HG03442 (cell line): ENCODE measurements around the gene ST14.

ENCODE experiments used
- ATAC-seq: cut with Tn5 transposase; IDR thresholded peaks from one replicate; pipeline ENCODE4 v1.9.1; 2021; ENCODE audit warnings: mild to moderate bottlenecking, moderate library complexity; ENCODE audit not compliant: unreplicated experiment

The ST14 gene

DNA sequence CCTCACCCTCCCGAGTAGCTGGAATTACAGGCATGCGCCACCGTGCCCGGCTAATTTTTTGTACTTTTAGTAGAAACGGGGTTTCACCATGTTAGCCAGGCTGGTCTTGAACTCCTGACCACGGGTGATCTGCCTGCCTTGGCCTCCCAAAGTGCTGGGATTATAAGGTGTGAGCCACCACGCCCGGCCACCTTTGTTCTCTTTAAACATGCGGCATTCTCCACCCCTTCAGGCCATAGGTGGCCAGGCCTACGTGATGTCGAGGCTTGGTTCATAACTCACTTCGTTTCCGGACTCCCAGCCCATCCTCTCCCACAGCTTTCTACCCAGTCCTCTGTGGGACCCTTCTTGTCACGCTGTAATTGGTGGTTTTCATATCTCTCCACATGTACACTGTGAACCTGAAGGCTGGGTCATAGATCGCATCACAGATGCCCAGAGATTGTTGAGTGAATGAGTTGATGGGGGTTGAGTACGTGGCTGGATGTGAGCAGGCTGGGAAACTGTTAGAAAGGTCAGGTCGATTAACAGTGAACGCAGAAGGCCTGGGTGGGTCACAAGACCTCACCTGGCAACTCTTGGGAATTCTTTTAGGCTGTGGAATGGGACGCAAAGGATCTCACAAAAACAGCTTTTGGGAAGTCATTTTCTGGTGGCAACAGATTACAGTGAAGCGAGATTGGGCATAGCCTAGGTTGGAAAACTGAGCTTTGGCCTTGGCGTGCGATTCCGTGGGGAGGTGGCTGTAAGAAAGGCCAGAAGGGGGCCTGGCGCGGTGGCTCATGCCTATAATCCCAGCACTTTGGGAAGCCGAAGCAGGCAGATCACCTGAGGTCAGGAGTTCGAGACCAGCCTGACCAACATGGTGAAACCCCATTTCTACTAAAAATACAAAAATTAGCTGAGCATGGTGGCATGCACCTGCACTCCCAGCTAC, 44.5 kb downstream of the ST14 start:
- no peak for ATAC-seq

DNA sequence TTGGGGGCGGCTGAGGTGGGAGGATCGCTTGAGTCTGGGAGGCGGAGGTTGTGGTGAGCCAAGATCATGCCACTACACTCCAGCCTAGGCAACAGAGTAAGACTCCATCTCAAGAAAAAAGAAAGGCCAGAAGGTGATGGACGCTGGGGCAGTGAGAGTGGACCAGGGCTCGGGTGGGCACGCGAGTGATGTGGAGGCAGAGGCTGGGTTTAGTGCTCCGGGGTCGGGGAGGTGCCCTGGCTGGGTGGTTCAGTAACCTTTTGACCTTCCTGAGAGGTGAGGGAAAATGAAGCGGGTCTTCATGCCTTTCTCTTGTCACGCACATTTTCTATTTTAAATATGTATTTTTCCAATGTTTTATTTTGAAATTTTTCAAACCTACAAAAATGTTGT, 45.1 kb downstream of the ST14 start:
- no peak for ATAC-seq

DNA sequence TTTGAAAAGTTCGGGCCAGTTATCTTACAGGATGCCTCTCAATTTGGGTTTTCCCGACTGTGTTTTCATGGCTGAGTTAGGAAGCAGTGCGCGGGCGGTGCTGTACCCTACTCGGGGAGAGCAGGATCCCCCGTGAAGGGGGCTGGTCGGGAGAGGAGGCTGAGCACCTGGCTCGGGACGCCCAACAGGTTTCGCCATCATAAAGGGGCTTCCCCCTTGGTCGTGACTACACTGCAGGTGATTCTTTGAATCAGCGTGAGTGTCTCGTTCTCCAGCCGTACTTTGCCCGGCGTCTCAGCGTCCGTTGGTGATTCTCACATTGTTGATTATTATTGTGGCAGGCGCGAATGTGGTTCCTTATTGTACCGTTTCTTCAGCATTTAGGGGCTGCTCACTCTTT, 46.6 kb downstream of the ST14 start:
- ATAC-seq = no peak

DNA sequence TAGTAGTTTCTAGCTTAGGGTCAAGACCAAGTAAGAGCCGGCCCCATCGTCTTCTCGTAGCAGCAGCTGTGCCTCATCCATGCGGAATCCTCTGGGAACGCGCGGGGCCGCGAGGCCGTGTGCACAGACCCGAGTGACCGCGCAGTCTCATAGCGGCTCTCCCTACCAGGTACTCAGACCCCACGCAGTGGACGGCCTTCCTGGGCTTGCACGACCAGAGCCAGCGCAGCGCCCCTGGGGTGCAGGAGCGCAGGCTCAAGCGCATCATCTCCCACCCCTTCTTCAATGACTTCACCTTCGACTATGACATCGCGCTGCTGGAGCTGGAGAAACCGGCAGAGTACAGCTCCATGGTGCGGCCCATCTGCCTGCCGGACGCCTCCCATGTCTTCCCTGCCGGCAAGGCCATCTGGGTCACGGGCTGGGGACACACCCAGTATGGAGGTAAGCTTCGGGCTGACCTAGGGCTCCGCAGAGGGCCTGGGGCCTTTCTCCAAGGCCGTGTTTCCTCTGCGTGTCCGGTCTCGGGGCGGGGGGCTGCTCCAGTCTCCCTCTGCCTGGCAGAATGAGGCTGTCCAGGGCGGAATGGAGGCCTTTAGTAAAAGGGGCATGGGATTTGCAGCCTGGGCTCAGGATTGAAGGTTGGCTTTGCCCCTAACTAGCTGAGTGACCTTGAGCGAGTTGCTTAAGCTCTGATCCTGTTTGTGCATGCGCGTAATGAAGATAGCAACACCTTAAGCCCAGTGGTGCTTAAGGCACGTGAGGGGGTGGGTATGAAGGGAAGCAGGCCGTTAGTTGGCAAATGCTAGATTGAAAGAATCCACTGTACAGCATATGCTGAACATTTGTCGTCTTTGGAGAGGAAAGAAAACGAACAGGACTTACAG, 48.9 kb downstream of the ST14 start:
- ATAC-seq = no peak

DNA sequence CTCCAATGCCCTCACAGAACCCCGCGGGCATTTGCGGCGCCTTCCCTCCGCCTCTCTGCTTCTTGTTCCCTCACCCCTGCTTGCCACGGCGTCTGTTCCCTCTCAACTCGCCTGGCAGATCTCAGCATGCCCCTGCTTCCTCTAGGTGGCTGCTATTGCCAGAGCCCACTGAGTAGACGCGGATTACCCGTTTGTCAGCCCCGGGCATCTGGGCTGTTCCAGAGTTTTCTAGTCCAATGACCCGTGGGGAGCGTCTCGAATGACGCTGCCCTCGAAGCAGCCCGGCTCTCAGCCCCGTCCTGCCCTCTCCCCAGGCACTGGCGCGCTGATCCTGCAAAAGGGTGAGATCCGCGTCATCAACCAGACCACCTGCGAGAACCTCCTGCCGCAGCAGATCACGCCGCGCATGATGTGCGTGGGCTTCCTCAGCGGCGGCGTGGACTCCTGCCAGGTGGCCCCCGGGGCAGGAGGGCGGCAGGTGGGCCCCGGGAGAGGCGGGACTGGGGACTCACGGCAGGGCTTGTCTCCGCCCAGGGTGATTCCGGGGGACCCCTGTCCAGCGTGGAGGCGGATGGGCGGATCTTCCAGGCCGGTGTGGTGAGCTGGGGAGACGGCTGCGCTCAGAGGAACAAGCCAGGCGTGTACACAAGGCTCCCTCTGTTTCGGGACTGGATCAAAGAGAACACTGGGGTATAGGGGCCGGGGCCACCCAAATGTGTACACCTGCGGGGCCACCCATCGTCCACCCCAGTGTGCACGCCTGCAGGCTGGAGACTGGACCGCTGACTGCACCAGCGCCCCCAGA, 49.7 kb downstream of the ST14 start:
- ATAC-seq = no peak

DNA sequence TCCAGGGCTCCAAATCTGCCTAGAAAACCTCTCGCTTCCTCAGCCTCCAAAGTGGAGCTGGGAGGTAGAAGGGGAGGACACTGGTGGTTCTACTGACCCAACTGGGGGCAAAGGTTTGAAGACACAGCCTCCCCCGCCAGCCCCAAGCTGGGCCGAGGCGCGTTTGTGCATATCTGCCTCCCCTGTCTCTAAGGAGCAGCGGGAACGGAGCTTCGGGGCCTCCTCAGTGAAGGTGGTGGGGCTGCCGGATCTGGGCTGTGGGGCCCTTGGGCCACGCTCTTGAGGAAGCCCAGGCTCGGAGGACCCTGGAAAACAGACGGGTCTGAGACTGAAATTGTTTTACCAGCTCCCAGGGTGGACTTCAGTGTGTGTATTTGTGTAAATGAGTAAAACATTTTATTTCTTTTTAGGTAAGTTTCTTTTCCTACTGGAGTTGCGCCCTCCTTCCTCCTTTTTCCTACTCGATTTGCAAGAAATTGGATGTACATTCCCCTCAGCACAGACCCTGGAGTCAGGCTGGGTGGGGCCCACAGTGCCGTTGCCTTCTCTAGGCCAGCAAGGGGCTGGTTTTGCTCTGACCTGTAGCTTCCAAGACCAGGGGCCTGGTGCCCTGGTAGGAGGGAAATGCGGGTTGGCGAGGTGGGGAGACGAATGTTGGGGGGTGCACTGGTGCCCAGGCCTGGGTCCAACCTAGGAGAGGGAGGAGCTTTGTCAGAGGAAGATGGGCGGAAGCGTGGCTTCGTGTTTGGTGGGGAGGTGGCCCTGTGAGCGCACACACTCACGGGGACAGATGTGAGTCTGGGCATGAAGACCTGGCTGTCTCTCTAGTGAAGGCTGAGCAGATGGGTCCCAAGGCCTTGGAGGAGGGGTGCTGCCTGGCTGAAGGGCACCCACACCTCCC, 50.6 kb downstream of the ST14 start:
- no peak for ATAC-seq

DNA sequence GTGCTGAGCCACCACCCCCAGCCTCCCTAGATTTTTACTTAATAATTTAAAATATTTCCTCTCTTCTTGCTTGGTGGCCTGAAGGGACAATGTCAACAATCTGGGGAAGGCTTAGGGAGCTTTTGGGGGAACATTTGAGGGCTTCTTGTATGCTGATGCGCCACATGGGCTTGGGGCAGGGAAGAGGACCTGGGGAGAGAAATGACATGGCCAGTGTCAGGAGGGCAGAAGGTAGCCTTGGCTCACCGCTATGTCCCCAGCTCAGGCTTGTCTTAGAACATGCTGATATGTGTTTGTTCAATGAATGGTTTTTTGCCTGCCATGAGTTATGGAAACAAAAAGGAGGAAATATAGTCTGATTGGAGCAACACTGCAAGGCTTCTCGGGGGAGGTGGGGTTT, 51.6 kb downstream of the ST14 start:
- no peak for ATAC-seq

DNA sequence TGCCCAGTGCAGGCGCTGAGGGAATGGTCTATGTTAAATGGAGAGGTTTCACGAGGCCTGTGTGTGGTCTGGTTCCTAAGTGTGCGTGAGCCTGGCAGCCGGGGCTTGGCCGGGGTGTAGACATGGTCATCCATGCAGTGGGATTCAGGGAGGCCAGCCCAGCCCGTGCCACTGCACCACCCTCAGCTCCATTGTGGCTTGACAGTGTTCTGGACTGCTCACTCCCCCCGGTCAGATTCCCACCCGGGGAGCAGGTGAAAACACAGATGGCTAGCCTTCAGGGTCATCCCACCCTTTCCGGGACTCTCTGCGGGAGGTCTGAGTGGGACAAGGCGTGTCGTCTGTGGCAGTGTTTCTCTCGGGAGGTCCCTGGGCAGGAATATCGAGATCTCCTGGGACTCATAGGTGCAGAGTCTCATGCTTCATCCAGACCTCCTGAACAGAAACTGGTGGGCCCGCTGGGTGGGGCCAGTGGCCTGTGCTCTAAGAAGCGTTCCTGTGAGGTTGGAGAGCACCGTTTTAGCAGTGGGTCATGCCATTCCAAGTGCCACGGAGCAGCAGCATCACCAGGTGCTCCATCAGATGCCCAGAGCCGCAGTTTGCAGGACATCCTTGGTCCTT, 52.3 kb downstream of the ST14 start:
- no peak for ATAC-seq

DNA sequence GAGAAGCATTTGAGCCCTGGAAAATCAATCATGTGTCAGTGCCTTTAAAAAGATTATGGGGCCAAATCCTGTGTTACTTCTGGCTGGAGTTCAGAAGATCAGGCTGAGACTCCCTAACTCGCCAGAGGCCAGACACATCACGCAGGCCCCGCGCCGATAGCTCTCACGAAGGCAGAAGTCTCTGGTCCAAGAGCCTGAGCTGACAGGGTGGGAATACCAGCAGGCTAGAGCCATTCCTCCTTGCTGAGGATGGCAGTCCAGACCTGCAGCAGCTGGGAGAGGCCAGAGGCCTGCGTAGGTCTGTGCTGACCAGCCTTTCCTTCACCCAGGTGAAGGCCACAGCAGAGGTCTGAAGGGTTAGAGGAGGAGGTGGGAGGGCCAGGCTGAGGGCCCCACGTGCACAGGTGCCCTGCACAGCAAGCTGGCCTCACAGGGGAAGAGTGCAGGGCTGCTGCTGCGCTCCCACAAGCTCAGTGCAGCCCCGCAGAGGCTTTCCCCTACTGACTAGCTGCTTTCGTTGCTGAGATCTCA, 52.9 kb downstream of the ST14 start:
- no peak for ATAC-seq

DNA sequence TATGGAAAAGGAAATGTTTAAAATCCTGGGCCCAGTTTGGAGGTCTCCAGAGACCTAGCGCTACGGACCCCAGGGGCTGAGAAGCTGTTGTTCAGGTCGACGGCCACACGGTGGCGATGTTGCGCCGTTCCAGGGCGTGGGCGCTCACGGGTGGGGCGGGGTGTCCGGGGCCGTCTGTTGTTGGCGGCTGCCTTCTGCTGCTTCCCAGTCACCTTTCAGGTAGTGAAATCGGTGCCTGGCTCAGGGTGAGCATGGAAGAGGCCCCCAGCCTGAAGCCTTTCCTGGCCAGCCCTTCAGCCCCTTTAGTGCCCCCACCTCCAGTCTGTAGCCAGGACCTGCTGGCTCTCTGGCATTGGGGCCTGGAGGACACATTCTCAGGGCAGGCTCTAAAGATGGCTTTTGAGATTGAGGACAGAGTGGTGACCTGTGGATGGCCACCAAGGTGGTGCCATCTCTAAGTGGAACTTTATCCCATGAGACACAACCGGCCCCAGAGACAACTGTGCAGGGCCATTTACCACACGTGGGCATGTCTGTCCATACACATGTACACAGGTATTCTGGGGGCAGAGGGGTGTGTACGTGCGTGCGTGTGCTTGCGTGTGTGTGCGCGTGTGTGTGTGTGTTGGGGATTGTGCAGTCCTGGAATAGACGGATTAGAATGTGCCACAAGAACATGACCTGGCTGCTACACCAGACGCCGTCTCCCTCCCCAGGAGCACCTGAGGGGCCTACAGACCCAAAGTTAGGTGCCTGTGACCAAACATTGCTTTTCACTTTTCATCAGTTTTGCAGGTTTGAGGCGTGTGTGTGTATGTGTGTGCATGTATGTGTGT, 53.8 kb downstream of the ST14 start:
- no peak for ATAC-seq

DNA sequence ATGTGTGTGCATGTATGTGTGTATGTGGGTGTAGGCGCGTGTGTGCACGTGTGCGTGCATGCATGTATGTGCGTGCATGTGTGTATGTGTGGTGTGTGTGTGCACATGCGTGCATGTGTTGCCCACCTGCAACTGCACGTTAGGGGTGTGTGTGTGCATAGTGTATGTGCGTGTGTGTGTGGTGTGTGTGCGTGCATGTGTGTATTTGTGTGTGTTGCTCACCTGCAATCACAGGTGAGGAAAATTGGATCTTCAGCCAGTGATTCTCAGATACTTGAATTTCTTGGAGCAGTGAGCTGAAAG, 54.3 kb downstream of the ST14 start:
- no peak for ATAC-seq

DNA sequence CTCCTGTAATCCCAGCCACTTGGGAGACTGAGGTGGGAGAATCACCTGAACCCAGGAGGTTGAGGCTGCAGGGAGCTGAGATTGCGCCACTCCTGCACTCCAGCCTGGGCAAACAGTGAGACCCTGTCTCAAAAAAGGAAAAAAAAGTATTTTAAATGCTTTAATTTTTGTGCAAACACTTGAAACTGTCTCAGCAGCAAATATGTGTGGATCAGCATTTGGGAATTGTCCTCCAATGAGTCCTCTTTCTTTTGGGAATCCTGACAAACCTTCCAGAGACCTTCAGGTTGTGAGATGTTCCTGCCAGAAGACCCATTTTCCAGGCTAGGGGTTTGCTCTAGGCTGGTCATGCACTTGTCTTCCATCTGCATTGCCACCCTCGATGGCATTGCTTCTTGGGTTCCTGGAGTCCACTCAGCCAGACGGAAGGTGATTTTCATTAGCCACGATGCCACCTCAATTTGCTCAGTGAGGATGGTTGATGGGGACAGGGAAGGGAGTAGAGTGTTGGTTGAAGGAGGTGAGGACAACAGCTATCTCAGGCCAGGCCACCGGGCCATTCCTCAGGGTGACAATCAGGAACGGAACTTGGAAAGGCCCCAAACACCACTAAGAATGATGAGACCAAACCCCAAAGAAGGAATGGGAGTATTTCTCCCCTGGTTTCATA, 55.4 kb downstream of the ST14 start:
- no peak for ATAC-seq

DNA sequence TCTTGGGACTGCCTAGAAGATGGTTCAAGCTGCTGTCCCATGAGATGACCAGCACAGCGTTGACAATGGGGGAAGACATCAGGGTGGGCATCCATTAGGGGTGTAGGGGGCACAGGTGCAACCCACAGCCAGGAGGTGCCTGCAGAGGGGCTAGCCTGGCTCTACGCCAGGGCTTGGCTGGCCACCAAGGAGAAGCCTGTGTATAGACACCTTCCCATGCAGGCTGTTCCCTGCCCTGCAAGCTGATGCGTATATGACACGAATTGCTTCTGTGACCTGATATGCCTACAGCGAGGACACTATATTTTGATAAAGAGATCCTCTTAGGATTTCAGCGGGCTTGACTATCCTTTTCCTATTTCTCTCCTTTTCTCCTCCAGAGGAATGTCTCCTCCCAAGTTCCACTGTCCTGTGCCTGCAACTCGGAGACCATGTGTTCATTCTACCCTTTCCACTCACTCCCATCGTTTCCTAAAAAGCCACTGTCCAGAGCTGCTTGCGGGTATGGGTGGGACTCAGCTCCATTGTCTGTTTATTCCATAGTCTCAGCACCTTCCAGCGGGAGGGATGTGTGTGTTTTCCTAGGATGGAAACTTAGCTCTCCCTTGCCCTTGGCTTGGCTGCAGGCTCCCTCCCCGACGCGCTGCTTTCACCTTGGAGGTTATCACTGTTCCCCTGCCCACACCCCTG, 56.1 kb downstream of the ST14 start:
- ATAC-seq = no peak

DNA sequence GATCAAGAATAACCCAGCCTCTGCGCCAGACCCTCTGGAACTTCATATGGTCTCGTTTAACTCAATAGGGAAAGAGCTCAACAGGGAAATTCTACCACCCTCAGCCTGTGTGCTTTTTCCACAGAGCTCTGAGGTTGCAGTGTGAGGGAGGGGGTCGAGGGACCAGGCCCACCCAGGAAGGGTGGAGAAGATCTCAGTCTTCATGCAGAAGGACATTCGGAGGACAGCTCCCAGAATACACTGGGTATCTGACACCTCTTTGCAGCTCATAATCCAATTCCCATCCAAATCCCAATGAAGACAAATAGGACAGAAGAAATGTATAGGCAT, 56.6 kb downstream of the ST14 start:
- ATAC-seq = no peak

DNA sequence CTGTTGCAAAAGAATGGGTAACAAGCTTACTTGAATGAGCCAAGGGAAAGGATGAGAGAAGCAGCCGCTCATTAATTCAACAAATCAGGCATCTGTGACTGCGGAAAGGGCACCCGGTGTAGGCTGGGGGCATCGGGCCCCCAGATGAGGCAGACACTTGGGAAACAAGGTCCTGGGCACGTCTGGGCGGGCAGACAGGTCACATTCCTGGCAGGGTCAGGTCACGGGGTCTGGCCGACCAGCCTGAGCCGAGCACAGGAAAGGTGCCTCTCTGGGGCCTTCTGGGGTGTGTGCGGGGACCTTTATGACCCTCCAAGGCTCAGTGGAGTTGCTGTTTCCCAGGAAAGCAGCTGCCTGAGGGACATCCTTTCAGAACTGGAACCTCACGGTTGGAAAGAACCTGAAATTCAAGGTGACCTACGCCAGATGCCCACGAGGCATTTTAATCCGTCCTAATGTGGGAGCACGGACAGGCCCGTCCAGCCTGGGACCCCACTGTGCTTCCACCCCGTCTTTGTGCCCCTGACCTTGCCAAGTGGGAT, 57.1 kb downstream of the ST14 start:
- ATAC-seq = no peak

DNA sequence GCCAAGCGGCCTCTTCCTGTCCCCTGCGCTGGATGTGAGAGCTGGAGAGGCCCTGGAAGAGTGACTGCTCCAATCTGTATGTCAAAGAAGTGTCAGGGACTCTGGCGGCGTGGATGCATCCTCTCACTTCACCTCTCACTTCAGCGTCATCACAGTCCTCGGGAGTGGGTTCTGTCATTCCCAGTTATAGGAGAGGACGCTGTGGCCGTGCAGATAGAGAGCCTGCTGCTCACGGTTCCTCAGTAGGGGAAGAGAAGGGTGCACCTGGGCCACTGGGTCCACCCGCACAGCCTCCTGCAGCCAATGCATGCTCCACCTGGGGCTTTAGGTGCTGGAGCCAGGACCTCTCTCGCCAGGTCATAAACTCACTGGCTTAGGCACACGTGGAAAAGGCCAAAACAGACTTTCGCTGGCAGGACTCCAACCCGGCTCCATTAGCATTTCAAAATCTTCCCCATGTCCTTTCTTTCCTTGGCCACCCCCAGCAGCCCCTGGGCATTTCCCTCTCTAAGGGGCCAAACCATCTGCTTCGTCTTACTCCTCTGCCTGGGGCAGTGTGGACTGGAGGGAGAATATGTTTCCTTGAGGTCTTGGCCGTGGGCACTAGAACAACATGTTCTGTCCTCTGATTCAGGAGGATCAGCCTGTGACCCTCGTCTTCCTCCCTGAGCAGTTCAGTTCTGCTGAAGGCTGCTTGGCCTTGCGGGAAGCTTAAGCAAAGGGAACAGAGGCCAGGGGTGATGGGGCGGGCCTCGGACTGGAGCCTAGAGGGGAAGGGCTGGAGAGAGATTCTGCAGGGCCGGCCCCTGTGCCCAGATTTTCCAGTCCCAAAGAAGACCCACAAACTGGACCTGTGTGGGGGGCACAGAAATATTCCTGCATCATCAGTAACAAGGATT, 57.8 kb downstream of the ST14 start:
- ATAC-seq = no peak
